ENCODE measurements around the gene MEGF9. TPM values are rescaled to one million over a fixed set of nuclear protein-coding genes. Genes with fewer than 3 reads are reported as not detected.

Gene MEGF9
- total RNA-seq, 1 donor from 2014 or later: 9.0 TPM

DNA sequence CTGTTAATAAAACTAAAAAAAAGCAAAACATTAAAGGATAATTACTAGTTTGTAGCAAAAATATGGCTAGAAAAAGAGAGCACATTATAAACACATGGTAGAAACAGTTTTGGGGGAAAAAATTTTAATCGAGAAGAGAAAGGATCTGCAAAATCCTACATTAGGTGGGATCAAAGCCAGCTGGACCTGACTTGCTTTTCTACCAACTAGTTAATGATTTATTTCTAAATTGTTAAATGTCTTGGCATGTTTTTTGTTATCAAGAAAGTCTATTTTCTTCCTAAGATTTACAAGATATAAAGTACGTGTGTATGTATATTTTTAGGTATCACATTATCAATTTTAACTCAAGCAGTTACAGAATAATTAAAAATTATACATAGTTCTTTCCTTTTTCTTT, 87.2 kb downstream of the MEGF9 start:
- POLR2A ChIA-PET: no interaction called here
- no peak overlapping the region for H3K27ac Mint-ChIP-seq
- H3K27me3 Mint-ChIP-seq: no peaks in the 10 kb centered on the region
- no peak overlapping the region for H3K4me3 Mint-ChIP-seq
- TF ChIP-seq, protein P1, sequence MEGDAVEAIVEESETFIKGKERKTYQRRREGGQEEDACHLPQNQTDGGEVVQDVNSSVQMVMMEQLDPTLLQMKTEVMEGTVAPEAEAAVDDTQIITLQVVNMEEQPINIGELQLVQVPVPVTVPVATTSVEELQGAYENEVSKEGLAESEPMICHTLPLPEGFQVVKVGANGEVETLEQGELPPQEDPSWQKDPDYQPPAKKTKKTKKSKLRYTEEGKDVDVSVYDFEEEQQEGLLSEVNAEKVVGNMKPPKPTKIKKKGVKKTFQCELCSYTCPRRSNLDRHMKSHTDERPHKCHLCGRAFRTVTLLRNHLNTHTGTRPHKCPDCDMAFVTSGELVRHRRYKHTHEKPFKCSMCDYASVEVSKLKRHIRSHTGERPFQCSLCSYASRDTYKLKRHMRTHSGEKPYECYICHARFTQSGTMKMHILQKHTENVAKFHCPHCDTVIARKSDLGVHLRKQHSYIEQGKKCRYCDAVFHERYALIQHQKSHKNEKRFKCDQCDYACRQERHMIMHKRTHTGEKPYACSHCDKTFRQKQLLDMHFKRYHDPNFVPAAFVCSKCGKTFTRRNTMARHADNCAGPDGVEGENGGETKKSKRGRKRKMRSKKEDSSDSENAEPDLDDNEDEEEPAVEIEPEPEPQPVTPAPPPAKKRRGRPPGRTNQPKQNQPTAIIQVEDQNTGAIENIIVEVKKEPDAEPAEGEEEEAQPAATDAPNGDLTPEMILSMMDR (IDR thresholded peaks at IDR 0.05): no peak
- no peaks in the 10 kb centered on the region for H3K36me3 Mint-ChIP-seq (ENCODE audit: low read depth)
- DNase-seq: no peak
- H3K9me3 Mint-ChIP-seq: no peaks in the 10 kb centered on the region
- intact Hi-C loops (cut with micrococcal nuclease): no loop called here
- ATAC-seq (ENCODE audit: low read depth): no peak
- CTCF ChIA-PET: no interaction called here
- H3K4me1 Mint-ChIP-seq: no peaks in the 10 kb centered on the region

DNA sequence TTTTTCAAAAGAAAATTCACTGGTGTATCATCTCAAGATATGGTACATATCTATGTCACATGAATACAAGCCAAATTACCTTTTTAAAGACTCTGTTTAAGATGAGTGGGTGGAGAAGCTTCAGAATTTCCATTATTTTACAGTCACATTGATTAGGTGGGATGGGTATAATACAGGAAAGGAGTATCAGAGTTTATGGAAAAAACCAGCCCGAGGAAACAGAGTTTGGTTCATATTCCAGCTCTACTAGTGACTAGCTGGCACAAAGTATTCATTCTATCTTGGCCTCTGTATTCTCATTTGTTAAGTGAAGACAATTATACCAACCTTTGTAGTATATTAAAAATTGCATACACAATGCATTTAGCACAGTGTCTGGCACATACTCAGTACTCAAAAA, 87.8 kb downstream of the MEGF9 start:
- POLR2A ChIA-PET: no interaction called here
- no peaks in the 10 kb centered on the region for H3K9me3 Mint-ChIP-seq
- no peaks in the 10 kb centered on the region for H3K27me3 Mint-ChIP-seq
- CTCF ChIA-PET: no interaction called here
- no peak overlapping the region for H3K27ac Mint-ChIP-seq
- peaks cover 5% of the 10 kb centered on the region for H3K36me3 Mint-ChIP-seq (ENCODE audit: low read depth)
- intact Hi-C loops (cut with micrococcal nuclease): no loop called here
- no peaks in the 10 kb centered on the region for H3K4me1 Mint-ChIP-seq
- ATAC-seq (ENCODE audit: low read depth) (no peak), DNase-seq (no peak)
- no peak overlapping the region for H3K4me3 Mint-ChIP-seq
- TF ChIP-seq, protein P1 (IDR thresholded peaks at IDR 0.05): no peak

DNA sequence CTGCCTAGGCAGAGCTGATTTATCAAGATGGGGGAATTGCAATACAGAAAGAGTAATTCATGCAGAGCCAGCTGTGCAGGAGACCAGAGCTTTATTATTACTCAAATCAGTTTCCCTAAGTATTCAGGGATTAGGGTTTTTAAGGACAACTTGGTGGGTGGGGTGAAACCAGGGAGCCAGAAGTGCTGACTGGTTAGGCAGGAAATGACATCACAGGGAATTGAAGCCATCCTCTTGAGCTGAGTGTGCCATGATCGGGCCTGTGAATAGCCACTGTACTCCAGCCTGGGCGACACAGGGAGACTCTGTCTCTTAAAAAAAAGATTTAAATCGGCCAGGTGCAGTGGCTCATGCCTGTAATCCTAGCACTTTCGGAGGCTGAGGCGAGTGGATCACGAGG, 89.0 kb downstream of the MEGF9 start:
- ChIA-PET CTCF (interaction anchor here (0.7 kb wide), 1 partner anchor 777 kb away, joined by 3 read pairs; no protein-coding TSS in a partner anchor), POLR2A (no interaction called here)
- Mint-ChIP-seq H3K27ac (no peak overlapping the region), H3K36me3 (ENCODE audit: low read depth) (peaks cover 13% of the 10 kb centered on the region), H3K9me3 (no peaks in the 10 kb centered on the region), H3K4me1 (no peaks in the 10 kb centered on the region), H3K4me3 (no peak overlapping the region), H3K27me3 (no peaks in the 10 kb centered on the region)
- intact Hi-C loops (cut with micrococcal nuclease): no loop called here
- TF ChIP-seq, protein P1 (IDR thresholded peaks at IDR 0.05): no peak
- ATAC-seq (ENCODE audit: low read depth) (no peak), DNase-seq (no peak)

DNA sequence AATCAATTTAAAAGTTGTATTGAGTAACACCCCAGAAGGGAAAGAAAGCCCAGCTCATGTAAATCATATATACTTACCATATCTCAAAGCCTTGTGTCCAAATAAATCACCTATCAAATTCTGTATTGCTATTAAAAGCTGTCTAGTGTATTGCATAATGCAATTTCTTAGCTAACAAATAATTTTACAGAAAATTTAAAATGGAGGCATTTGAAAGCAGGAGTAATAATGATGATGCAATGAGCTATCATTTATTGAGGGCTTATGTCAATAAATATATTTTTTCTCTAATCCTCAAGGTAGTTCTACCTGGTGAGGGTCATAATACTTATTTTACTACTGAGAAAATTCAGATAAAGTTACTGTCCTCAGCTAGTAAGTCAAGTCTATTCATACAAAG, 91.5 kb downstream of the MEGF9 start:
- CTCF ChIA-PET: interaction anchor here (1.3 kb wide), 2 partner anchors 9 to 16 kb away, joined by 3 read pairs; no protein-coding TSS in a partner anchor
- POLR2A ChIA-PET: no interaction called here

DNA sequence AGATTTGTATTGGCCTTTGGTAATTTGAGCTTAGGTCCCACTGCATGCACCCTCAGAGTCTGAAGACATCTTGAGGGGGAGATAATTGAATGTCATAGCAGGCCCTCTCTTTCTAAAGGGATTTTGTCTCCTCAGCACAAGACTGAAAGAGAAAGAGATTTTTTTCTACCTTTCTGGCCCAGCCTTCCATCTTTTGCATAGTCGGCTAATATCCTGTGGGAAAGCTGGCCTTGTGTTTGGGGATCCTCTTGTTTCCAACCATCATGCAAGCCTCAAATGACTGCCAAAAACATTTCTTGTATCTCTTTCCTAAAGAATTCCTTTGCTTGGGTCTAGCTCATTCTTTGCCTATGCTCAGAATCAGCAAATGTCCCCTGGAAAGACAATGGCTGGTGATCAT, 92.3 kb downstream of the MEGF9 start:
- ChIA-PET CTCF (interaction anchor here (1.3 kb wide), 1 partner anchor 15 kb away, joined by 3 read pairs; no protein-coding TSS in a partner anchor), POLR2A (interaction anchor here (0.6 kb wide), 1 partner anchor 111 kb away, joined by 10 read pairs; no protein-coding TSS in a partner anchor)
- intact Hi-C loops (cut with micrococcal nuclease): no loop called here
- no peaks in the 10 kb centered on the region for H3K27me3 Mint-ChIP-seq
- H3K36me3 Mint-ChIP-seq (ENCODE audit: low read depth): peaks cover 13% of the 10 kb centered on the region
- DNase-seq (no peak), ATAC-seq (ENCODE audit: low read depth) (no peak)
- no peaks in the 10 kb centered on the region for H3K9me3 Mint-ChIP-seq
- no peak overlapping the region for H3K4me3 Mint-ChIP-seq
- H3K4me1 Mint-ChIP-seq: peaks cover 2% of the 10 kb centered on the region
- TF ChIP-seq, protein P1 (IDR thresholded peaks at IDR 0.05): no peak
- no peak overlapping the region for H3K27ac Mint-ChIP-seq

More for the DNA sequence above, 91.5 kb downstream of the MEGF9 start:
- TF ChIP-seq, protein P1 (IDR thresholded peaks at IDR 0.05): no peak
- no peak overlapping the region for H3K4me3 Mint-ChIP-seq
- H3K36me3 Mint-ChIP-seq (ENCODE audit: low read depth): peaks cover 13% of the 10 kb centered on the region
- no peaks in the 10 kb centered on the region for H3K27me3 Mint-ChIP-seq
- intact Hi-C loops (cut with micrococcal nuclease): no loop called here
- no peak overlapping the region for H3K27ac Mint-ChIP-seq
- H3K4me1 Mint-ChIP-seq: peaks cover 2% of the 10 kb centered on the region
- DNase-seq (no peak), ATAC-seq (ENCODE audit: low read depth) (no peak)
- no peaks in the 10 kb centered on the region for H3K9me3 Mint-ChIP-seq

Data from activated B cell treated with CpG ODN at 0.5 μM for 24 hours (primary cell).